Measurements from ENCODE around the gene C1orf50.

The C1orf50 gene

GRCh38 chr1:42815941-42816584, 49.0 kb downstream of the C1orf50 start:
- peak; percentile 48 for ATAC-seq

GRCh38 chr1:42816585-42817439, 49.8 kb downstream of the C1orf50 start, which contains the start of the genes ERMAP and SVBP:
ERMAP (plus strand) TSS chr1:42817122; CDS start chr1:42830449, 13,327 bp downstream.
SVBP (minus strand) TSS chr1:42817397; CDS start chr1:42816544, 853 bp downstream.
- ATAC-seq = peak; percentile 93
- no peak for TF ChIP-seq PPARA (CRISPR knock-in tag; IDR thresholded peaks at IDR 0.05; ENCODE audit: borderline replicate concordance)
- TF ChIP-seq GLIS3 (CRISPR knock-in tag; IDR thresholded peaks at IDR 0.05) = no peak
- no peak for TF ChIP-seq TCF4 (CRISPR knock-in tag; IDR thresholded peaks at IDR 0.05; ENCODE audit: borderline replicate concordance)
- TF ChIP-seq ZNF8 (CRISPR knock-in tag; IDR thresholded peaks at IDR 0.05) = no peak
- no peak for TF ChIP-seq BACH2 (CRISPR knock-in tag; IDR thresholded peaks at IDR 0.05; ENCODE audit: borderline replicate concordance)
- TF ChIP-seq RARB (CRISPR knock-in tag; IDR thresholded peaks at IDR 0.05) = no peak
- no peak for TF ChIP-seq POU6F1 (CRISPR knock-in tag; IDR thresholded peaks at IDR 0.05; ENCODE audit: borderline replicate concordance, low read depth)
- no peak for TF ChIP-seq ESRRG (CRISPR knock-in tag; IDR thresholded peaks at IDR 0.05)
- TF ChIP-seq ZNF565 (CRISPR knock-in tag; conservative IDR thresholded peaks at IDR 0.05; ENCODE audit: low read depth) = no peak
- TF ChIP-seq ARNTL (CRISPR knock-in tag; IDR thresholded peaks at IDR 0.05; ENCODE audit: borderline replicate concordance, low read depth) = no peak
- TF ChIP-seq OSR1 (CRISPR knock-in tag; IDR thresholded peaks at IDR 0.05) = no peak
- no peak for TF ChIP-seq CSRNP3 (CRISPR knock-in tag; IDR thresholded peaks at IDR 0.05)
- TF ChIP-seq ZC3H10 (CRISPR knock-in tag; IDR thresholded peaks at IDR 0.05) = no peak
- TF ChIP-seq ISL1 (CRISPR knock-in tag; IDR thresholded peaks at IDR 0.05) = no peak
- TF ChIP-seq ZFP3 (CRISPR knock-in tag; IDR thresholded peaks at IDR 0.05) = no peak
- no peak for TF ChIP-seq ZNF70 (CRISPR knock-in tag; IDR thresholded peaks at IDR 0.05)
- TF ChIP-seq SNAI2 (CRISPR knock-in tag; IDR thresholded peaks at IDR 0.05) = no peak
- TF ChIP-seq TOX (CRISPR knock-in tag; IDR thresholded peaks at IDR 0.05; ENCODE audit: borderline replicate concordance) = no peak

More at GRCh38 chr1:42815941-42816584, 49.0 kb downstream of the C1orf50 start:
- TF ChIP-seq OSR1 (CRISPR knock-in tag; IDR thresholded peaks at IDR 0.05) = no peak
- no peak for TF ChIP-seq GLIS3 (CRISPR knock-in tag; IDR thresholded peaks at IDR 0.05)
- TF ChIP-seq PPARA (CRISPR knock-in tag; IDR thresholded peaks at IDR 0.05; ENCODE audit: borderline replicate concordance) = no peak
- TF ChIP-seq CSDC2 (CRISPR knock-in tag; IDR thresholded peaks at IDR 0.05) = no peak
- TF ChIP-seq PATZ1 (CRISPR knock-in tag; IDR thresholded peaks at IDR 0.05; ENCODE audit: borderline replicate concordance) = no peak
- no peak for TF ChIP-seq BACH2 (CRISPR knock-in tag; IDR thresholded peaks at IDR 0.05; ENCODE audit: borderline replicate concordance)
- TF ChIP-seq ZNF70 (CRISPR knock-in tag; IDR thresholded peaks at IDR 0.05) = no peak
- no peak for TF ChIP-seq ZFP3 (CRISPR knock-in tag; IDR thresholded peaks at IDR 0.05)
- TF ChIP-seq TCF4 (CRISPR knock-in tag; IDR thresholded peaks at IDR 0.05; ENCODE audit: borderline replicate concordance) = no peak
- TF ChIP-seq CSRNP3 (CRISPR knock-in tag; IDR thresholded peaks at IDR 0.05) = no peak
- TF ChIP-seq ZNF565 (CRISPR knock-in tag; conservative IDR thresholded peaks at IDR 0.05; ENCODE audit: low read depth) = no peak
- TF ChIP-seq ISL1 (CRISPR knock-in tag; IDR thresholded peaks at IDR 0.05) = no peak
- TF ChIP-seq ZNF8 (CRISPR knock-in tag; IDR thresholded peaks at IDR 0.05) = no peak
- TF ChIP-seq TSHZ2 (CRISPR knock-in tag; IDR thresholded peaks at IDR 0.05) = no peak
